HG03342 (cell line): Measurements from ENCODE around the gene TET3.

ENCODE experiments used
- ATAC-seq: cut with Tn5 transposase; IDR thresholded peaks from one replicate; pipeline ENCODE4 v1.9.1; 2021; ENCODE audit warnings: mild to moderate bottlenecking, moderate library complexity; ENCODE audit not compliant: unreplicated experiment

TET3 gene

GRCh38 chr2:73963385-73964120 lies 21.2 kb upstream of the TET3 start:
- no peak for ATAC-seq

- no peak for ATAC-seq
Observed at GRCh38 chr2:73964223-73964622, 20.5 kb upstream of the TET3 start.

GRCh38 chr2:73965053-73965452 lies 19.7 kb upstream of the TET3 start:
- ATAC-seq, result no peak

- no peak for ATAC-seq
Observed at GRCh38 chr2:73968357-73968937, 16.3 kb upstream of the TET3 start.

- no peak for ATAC-seq
Observed at GRCh38 chr2:73969356-73969755, 15.4 kb upstream of the TET3 start.

GRCh38 chr2:73970141-73970803 lies 14.4 kb upstream of the TET3 start:
- ATAC-seq, result no peak

GRCh38 chr2:73970850-73971471 lies 13.7 kb upstream of the TET3 start:
- peak; percentile 59 for ATAC-seq

- no peak for ATAC-seq
Observed at GRCh38 chr2:73971722-73972121, 13.0 kb upstream of the TET3 start.

GRCh38 chr2:73972846-73973245 lies 11.9 kb upstream of the TET3 start:
- ATAC-seq, result peak; percentile 53

- no peak for ATAC-seq
Observed at GRCh38 chr2:73975731-73976130, 9.0 kb upstream of the TET3 start.

GRCh38 chr2:73976803-73977202 lies 7.9 kb upstream of the TET3 start:
- ATAC-seq, result no peak

GRCh38 chr2:73977466-73977865 lies 7.2 kb upstream of the TET3 start:
- no peak for ATAC-seq

GRCh38 chr2:73979021-73979420 lies 5.7 kb upstream of the TET3 start:
- ATAC-seq, result no peak

GRCh38 chr2:73979686-73980085 lies 5.0 kb upstream of the TET3 start:
- no peak for ATAC-seq

- no peak for ATAC-seq
Observed at GRCh38 chr2:73980566-73980965, 4.1 kb upstream of the TET3 start.

GRCh38 chr2:73981081-73982001 lies 3.4 kb upstream of the TET3 start:
- no peak for ATAC-seq

- no peak for ATAC-seq
Observed at GRCh38 chr2:73982140-73982617, 2.5 kb upstream of the TET3 start.

GRCh38 chr2:73983322-73984202 lies 1.1 kb upstream of the TET3 start:
- no peak for ATAC-seq

- ATAC-seq, result peak; percentile 7
Observed at GRCh38 chr2:73984922-73985307, 205 bp downstream of the TET3 start.
